Activated CD8-positive, alpha-beta memory T cell treated with anti-CD3 and anti-CD28 coated beads for 4 hours (primary cell): ENCODE data around the gene SDF4.
A peak's percentile ranks its signal among the peaks of the same experiment; 100 is the strongest.

ENCODE experiments used
- DNase-seq, 2 donors: peaks; one replicate each; pipeline ENCODE4 v3.0.0-alpha.2; 2020; ENCODE audit warnings: low read depth in 2 of 2

The SDF4 gene

GRCh38 chr1:1231400-1232207 is at the start of gene SDF4:
Gene SDF4 (minus strand): TSS chr1:1232001. CDS start chr1:1228772, 3,229 bp downstream.
- peak; percentile 94 for DNase-seq

- no peak for DNase-seq
These were observed 49.1 kb upstream of the SDF4 start for GRCh38 chr1:1280782-1281481.

GRCh38 chr1:1279028-1279427 is 47.2 kb upstream of the SDF4 start:
- DNase-seq = no peak

- no peak for DNase-seq
These were observed 46.8 kb upstream of the SDF4 start for GRCh38 chr1:1278620-1279019.

- no peak for DNase-seq
These were observed 44.0 kb upstream of the SDF4 start for GRCh38 chr1:1275836-1276235.

GRCh38 chr1:1274931-1275431 is 43.2 kb upstream of the SDF4 start:
- no peak for DNase-seq

- no peak for DNase-seq
These were observed 42.6 kb upstream of the SDF4 start for GRCh38 chr1:1274299-1274930.

GRCh38 chr1:1273512-1274298 is 41.9 kb upstream of the SDF4 start, which contains the start of gene UBE2J2:
Gene UBE2J2 (minus strand): TSS chr1:1273854. CDS start chr1:1267992, 5,862 bp downstream.
- DNase-seq = peak; percentile 85

GRCh38 chr1:1273209-1273511 is 41.4 kb upstream of the SDF4 start:
- no peak for DNase-seq

- no peak for DNase-seq
These were observed 40.8 kb upstream of the SDF4 start for GRCh38 chr1:1272341-1273208.

GRCh38 chr1:1270813-1271212 is 39.0 kb upstream of the SDF4 start:
- no peak for DNase-seq

GRCh38 chr1:1268284-1268682 is 36.5 kb upstream of the SDF4 start:
- DNase-seq = no peak

GRCh38 chr1:1267488-1268283 is 35.9 kb upstream of the SDF4 start:
- no peak for DNase-seq

- DNase-seq = no peak
These were observed 33.1 kb upstream of the SDF4 start for GRCh38 chr1:1264868-1265272.

- DNase-seq = no peak
These were observed 32.2 kb upstream of the SDF4 start for GRCh38 chr1:1264026-1264425.

- DNase-seq = no peak
These were observed 31.0 kb upstream of the SDF4 start for GRCh38 chr1:1262758-1263157.

GRCh38 chr1:1262071-1262470 is 30.3 kb upstream of the SDF4 start:
- DNase-seq = no peak

- no peak for DNase-seq
These were observed 29.2 kb upstream of the SDF4 start for GRCh38 chr1:1260843-1261560.

- no peak for DNase-seq
These were observed 28.3 kb upstream of the SDF4 start for GRCh38 chr1:1259951-1260600.
